SU-DHL-6 (cell line): ENCODE data around the gene ZNF69.
"Not testable (repeated sequence)": the region's sequence is repeated elsewhere in the genome, so short reads cannot be mapped to it uniquely, and the experiment has no call there.

ENCODE experiments used
- H2AFZ ChIP-seq: fragments of 200-600 bp; sonication (generic); 2 replicates; pipeline ENCODE4 v1.6.1; 2014; ENCODE audit warnings: low read depth, mild to moderate bottlenecking, moderate library complexity, mixed read lengths, antibody characterized with exemption, low read length; ENCODE audit not compliant: severe bottlenecking
- H3F3A ChIP-seq: fragments of 200-600 bp; shearing (Covaris generic); 2 replicates; pipeline ENCODE4 v1.6.0; 2016; ENCODE audit warnings: antibody characterized with exemption, mild to moderate bottlenecking; ENCODE audit not compliant: insufficient read depth
- H3K27ac ChIP-seq: fragments of 200-600 bp; sonication (generic); 2 replicates; pipeline ENCODE4 v1.5.1; 2016; ENCODE audit warnings: low read depth, mild to moderate bottlenecking, low read length, moderate library complexity, mixed read lengths
- H3K27me3 ChIP-seq: fragments of 200-600 bp; sonication (generic), shearing (Covaris generic); 2 replicates; pipeline ENCODE4 v1.6.0; 2014; ENCODE audit warnings: mild to moderate bottlenecking, low read length
- H3K36me3 ChIP-seq: fragments of 200-600 bp; sonication (generic); 2 replicates; pipeline ENCODE4 v1.6.1; 2014; ENCODE audit warnings: mild to moderate bottlenecking, low read length, mixed read lengths
- H3K4me2 ChIP-seq: fragments of 300-600, 200-600 bp; shearing (Covaris generic), sonication (generic); 2 replicates; pipeline ENCODE4 v1.6.0; 2014; ENCODE audit warnings: low read length, low read depth, mild to moderate bottlenecking; ENCODE audit not compliant: poor library complexity, severe bottlenecking
- H3K4me3 ChIP-seq: fragments of 200-600 bp; sonication (generic); 2 replicates; pipeline ENCODE4 v1.5.1; 2014; ENCODE audit warnings: antibody characterized with exemption, low read length, mild to moderate bottlenecking, mixed read lengths; ENCODE audit not compliant: insufficient read depth, poor library complexity, severe bottlenecking
- H3K79me2 ChIP-seq: fragments of 200-600 bp; sonication (generic); 2 replicates; pipeline ENCODE4 v1.6.1; 2014; ENCODE audit warnings: mild to moderate bottlenecking, low read length, moderate library complexity; ENCODE audit not compliant: insufficient read depth
- H3K9ac ChIP-seq: fragments of 200-600 bp; sonication (generic); 2 replicates; pipeline ENCODE4 v1.7.0; 2014; ENCODE audit warnings: mild to moderate bottlenecking, low read length
- H3K9me2 ChIP-seq: fragments of 200-600 bp; sonication (generic); replicated peaks from 2 replicates; pipeline ENCODE4 v1.6.1; 2014; ENCODE audit warnings: low read length; ENCODE audit not compliant: insufficient read depth
- H3K9me3 ChIP-seq: fragments of 200-600 bp; sonication (generic); 2 replicates; pipeline ENCODE4 v1.6.1; 2014; ENCODE audit warnings: low read length, mixed read lengths; ENCODE audit not compliant: insufficient read depth
- H4K20me1 ChIP-seq: fragments of 200-600 bp; sonication (generic); 2 replicates; pipeline ENCODE4 v1.6.1; 2014; ENCODE audit warnings: low read depth, mild to moderate bottlenecking, antibody characterized with exemption, low read length, moderate library complexity, mixed read lengths
- EZH2phosphoT487 ChIP-seq: fragments of 200-600 bp; sonication (generic), shearing (Covaris generic); conservative IDR thresholded peaks from 2 replicates; pipeline ENCODE4 v1.6.1; 2018; ENCODE audit warnings: mild to moderate bottlenecking, antibody characterized with exemption, low read length, moderate library complexity, mixed read lengths
- TF ChIP-seq, protein P1 (sequence below): fragments of 200-600 bp; sonication (generic); IDR thresholded peaks from one replicate; pipeline ENCODE4 v1.5.1; 2017; ENCODE audit warnings: antibody characterized with exemption, mild to moderate bottlenecking, low read length, moderate library complexity; ENCODE audit not compliant: insufficient read depth, poor library complexity, severe bottlenecking

The ZNF69 gene

DNA sequence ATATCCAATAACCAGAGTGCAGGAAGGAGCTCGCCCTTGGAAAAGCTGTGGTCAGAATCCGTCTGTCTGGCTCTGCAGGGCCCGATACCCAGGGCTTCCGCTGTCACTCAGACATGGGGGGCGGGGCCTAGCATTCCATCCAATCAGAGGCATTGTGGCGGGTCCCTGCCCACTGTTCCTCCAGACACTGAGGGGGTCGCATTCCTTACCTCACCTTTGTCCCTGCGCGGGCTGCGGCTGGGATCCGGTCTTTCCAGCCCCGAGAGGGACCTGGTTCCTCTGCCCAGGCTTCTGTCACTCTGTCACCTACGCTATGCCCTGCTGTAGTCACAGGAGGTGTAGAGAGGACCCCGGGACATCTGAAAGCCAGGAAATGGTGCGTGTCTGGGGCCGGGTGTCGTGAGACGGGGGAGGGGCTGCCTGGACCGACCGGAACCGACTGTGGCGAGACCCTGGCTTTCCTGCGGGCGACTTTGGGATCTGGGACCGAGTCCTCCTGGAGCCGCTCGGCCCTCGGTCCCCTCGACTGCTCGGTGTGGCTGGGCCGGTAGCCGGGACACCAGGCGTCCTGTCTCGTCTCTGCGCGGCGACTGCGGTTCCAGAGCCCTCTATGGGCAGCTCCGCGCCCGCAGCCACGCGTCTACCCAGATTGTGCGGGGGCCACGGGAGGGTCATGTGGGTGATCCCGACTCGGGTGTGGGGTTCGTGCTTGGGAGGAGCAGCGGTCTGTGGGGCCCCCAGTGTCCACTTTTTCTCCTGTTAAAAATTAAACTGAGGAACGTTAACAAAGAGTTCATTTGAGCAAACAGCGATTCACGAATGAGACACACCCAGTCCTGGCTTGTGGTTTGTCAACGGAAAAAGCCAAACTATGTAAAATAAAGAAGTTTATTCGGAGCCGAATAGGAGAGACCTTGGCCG, at the start of gene ZNF69:
Gene ZNF69, plus strand, starts transcription at position 172 of the 921 bp plus-strand sequence. Its CDS starts 142 bp downstream, at position 314.
- no peaks in the 10 kb centered on the region for H3F3A ChIP-seq
- H2AFZ ChIP-seq = peak within 1 kb of the TSS; percentile 80
- no peaks in the 10 kb centered on the region for H3K9me2 ChIP-seq
- peak within 1 kb of the TSS; percentile 58 for H3K9ac ChIP-seq
- peak within 1 kb of the TSS; percentile 54 for H3K4me2 ChIP-seq
- no peaks in the 10 kb centered on the region for H3K27me3 ChIP-seq
- no peaks in the 10 kb centered on the region for H3K9me3 ChIP-seq
- H4K20me1 ChIP-seq = no peaks in the 10 kb centered on the region
- no peaks in the 10 kb centered on the region; the same call in 1 of the 2 replicates for H3K79me2 ChIP-seq
- H3K4me3 ChIP-seq = peak within 1 kb of the TSS; percentile 56
- H3K27ac ChIP-seq = no peak within 1 kb of the TSS
- TF ChIP-seq EZH2phosphoT487 = no peak
- TF ChIP-seq, protein P1, sequence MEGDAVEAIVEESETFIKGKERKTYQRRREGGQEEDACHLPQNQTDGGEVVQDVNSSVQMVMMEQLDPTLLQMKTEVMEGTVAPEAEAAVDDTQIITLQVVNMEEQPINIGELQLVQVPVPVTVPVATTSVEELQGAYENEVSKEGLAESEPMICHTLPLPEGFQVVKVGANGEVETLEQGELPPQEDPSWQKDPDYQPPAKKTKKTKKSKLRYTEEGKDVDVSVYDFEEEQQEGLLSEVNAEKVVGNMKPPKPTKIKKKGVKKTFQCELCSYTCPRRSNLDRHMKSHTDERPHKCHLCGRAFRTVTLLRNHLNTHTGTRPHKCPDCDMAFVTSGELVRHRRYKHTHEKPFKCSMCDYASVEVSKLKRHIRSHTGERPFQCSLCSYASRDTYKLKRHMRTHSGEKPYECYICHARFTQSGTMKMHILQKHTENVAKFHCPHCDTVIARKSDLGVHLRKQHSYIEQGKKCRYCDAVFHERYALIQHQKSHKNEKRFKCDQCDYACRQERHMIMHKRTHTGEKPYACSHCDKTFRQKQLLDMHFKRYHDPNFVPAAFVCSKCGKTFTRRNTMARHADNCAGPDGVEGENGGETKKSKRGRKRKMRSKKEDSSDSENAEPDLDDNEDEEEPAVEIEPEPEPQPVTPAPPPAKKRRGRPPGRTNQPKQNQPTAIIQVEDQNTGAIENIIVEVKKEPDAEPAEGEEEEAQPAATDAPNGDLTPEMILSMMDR = no peak
- H3K36me3 ChIP-seq = no peaks in the 10 kb centered on the region

DNA sequence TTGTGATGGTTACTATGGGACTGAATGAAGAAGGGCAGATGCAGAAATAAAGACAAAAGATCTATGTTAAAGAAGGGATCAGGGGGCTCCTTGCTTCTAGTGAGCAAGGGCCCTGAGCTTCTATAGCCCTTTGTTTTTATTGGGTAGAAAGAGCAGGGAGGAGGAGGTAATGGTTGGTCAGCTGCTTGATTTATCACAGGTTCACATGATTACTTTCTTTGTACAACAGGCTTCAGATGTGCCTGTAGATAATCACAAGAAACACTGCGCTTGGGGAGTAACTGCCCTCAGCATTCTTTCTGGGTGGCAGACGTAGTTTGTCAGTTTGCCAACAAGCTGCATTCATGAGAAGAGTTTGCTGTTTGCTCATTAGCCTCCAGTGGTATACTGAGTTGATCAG, 43.9 kb upstream of the ZNF69 start:
- Histone ChIP-seq H3K27ac (no peak overlapping the region), H3K36me3 (no peaks in the 10 kb centered on the region), H3K79me2 (no peaks in the 10 kb centered on the region), H3K4me2 (no peak overlapping the region), H3F3A (no peaks in the 10 kb centered on the region), H4K20me1 (no peaks in the 10 kb centered on the region), H3K27me3 (no peaks in the 10 kb centered on the region), H3K9me2 (no peaks in the 10 kb centered on the region), H3K4me3 (no peak overlapping the region), H3K9ac (no peak overlapping the region), H3K9me3 (no peaks in the 10 kb centered on the region), H2AFZ (no peak overlapping the region)
- TF ChIP-seq EZH2phosphoT487 = no peak
- TF ChIP-seq, protein P1 = no peak

GRCh38 chr19:11847615-11848014, 40.0 kb upstream of the ZNF69 start:
- Histone ChIP-seq H2AFZ (peak overlapping the region; percentile 91), H3K36me3 (0 out of 2 replicates have a peak, but pooled peaks cover 11% of the 10 kb centered on the region), H3K79me2 (peaks cover 34% of the 10 kb centered on the region)
- H3K4me3 ChIP-seq, H3K9ac ChIP-seq, H3K4me2 ChIP-seq, H3K27ac ChIP-seq, H4K20me1 ChIP-seq, H3K9me2 ChIP-seq, H3F3A ChIP-seq, H3K27me3 ChIP-seq, H3K9me3 ChIP-seq: not testable (repeated sequence)

DNA sequence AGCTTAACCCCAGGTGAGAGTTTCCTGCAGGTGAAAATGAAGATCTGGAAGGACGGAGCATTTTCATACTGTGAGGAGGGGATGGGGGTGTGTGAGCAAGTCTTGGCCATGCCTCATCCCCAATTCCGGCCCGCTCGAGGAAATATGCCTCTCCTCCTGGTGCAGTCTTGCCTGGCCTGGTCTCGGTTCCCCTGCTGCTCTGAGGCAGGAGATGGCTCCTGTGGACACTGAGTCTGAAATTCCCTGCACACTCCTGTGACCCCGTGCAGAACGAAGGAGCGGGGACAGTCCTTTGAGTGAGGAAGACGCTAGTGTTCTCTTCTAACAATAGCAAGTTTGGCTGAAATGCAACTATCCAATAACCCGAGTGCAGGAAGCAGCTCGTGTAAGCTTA, 39.4 kb upstream of the ZNF69 start:
- peak overlapping the region; percentile 54 for H3K4me2 ChIP-seq
- H2AFZ ChIP-seq = peak overlapping the region; percentile 91
- peak overlapping the region; percentile 72 for H3K4me3 ChIP-seq

More for the DNA sequence above, 39.4 kb upstream of the ZNF69 start:
- H3K27ac ChIP-seq = no peak overlapping the region
- no peaks in the 10 kb centered on the region for H3F3A ChIP-seq
- H3K9ac ChIP-seq = peak overlapping the region; percentile 68
- H3K9me2 ChIP-seq = no peaks in the 10 kb centered on the region
- H3K27me3 ChIP-seq = no peaks in the 10 kb centered on the region
- H3K79me2 ChIP-seq = peaks cover 37% of the 10 kb centered on the region
- no peaks in the 10 kb centered on the region for H3K9me3 ChIP-seq
- TF ChIP-seq, protein P1 = no peak
- no peak for TF ChIP-seq EZH2phosphoT487
- no peaks in the 10 kb centered on the region for H4K20me1 ChIP-seq
- 0 out of 2 replicates have a peak, but pooled peaks cover 11% of the 10 kb centered on the region for H3K36me3 ChIP-seq
